ENCODE data around the gene XYLT1.

XYLT1 gene

GRCh38 chr16:17304491-17305119 is 166.2 kb downstream of the XYLT1 start:
- H3K4me1 ChIP-seq, result peaks cover 53 to 97% (median 87%) of the 10 kb centered on the region in 10 experiments
- TF ChIP-seq Cebpa-rat (IDR thresholded peaks at IDR 0.05), result no peak
- peaks cover 0 to 8% (median 0%) of the 10 kb centered on the region in 11 experiments; a peak in 3 of 22 replicates for H3K36me3 ChIP-seq
- H3K9me3 ChIP-seq (replicated peaks in 1 of 11), result no peaks in the 10 kb centered on the region
- H3K27me3 ChIP-seq, result no peaks in the 10 kb centered on the region
- H4K20me1 ChIP-seq, result no peaks in the 10 kb centered on the region; a peak in 2 of 22 replicates
- H3K27ac ChIP-seq, result peak overlapping the region in 9 of 11 experiments; percentile 67 to 98 (median 94); a peak in 17 of 22 replicates
- H3K4me2 ChIP-seq, result peak overlapping the region; percentile 45 to 90 (median 86)
- peak overlapping the region in 8 of 11 experiments; percentile 75 to 86 (median 79); a peak in 16 of 22 replicates for H3K9ac ChIP-seq
- H3K4me3 ChIP-seq, result no peak overlapping the region

GRCh38 chr16:17304106-17304490 is 166.7 kb downstream of the XYLT1 start:
- H3K27me3 ChIP-seq, result no peaks in the 10 kb centered on the region
- no peaks in the 10 kb centered on the region; a peak in 2 of 22 replicates for H4K20me1 ChIP-seq
- no peak overlapping the region for H3K4me3 ChIP-seq
- no peaks in the 10 kb centered on the region for H3K9me3 ChIP-seq (replicated peaks in 1 of 11)
- no peak for TF ChIP-seq Cebpa-rat (IDR thresholded peaks at IDR 0.05)
- H3K9ac ChIP-seq, result peak overlapping the region in 8 of 11 experiments; percentile 75 to 86 (median 79); a peak in 16 of 22 replicates
- peak overlapping the region; percentile 45 to 90 (median 86); a peak in 21 of 22 replicates for H3K4me2 ChIP-seq
- H3K4me1 ChIP-seq, result peaks cover 53 to 97% (median 92%) of the 10 kb centered on the region in 10 experiments
- peaks cover 0 to 8% (median 0%) of the 10 kb centered on the region in 11 experiments; a peak in 2 of 22 replicates for H3K36me3 ChIP-seq
- H3K27ac ChIP-seq, result peak overlapping the region in 9 of 11 experiments; percentile 67 to 98 (median 94); a peak in 17 of 22 replicates

GRCh38 chr16:17303101-17303500 is 167.7 kb downstream of the XYLT1 start:
- Histone ChIP-seq H3K9ac (peak overlapping the region in 9 of 11 experiments; percentile 10 to 86 (median 79); a peak in 17 of 22 replicates), H3K4me2 (peak overlapping the region; percentile 76 to 90 (median 88)), H3K4me1 (peaks cover 53 to 98% (median 92%) of the 10 kb centered on the region in 10 experiments), H3K4me3 (peak overlapping the region in 8 of 10 experiments; percentile 8 to 53 (median 16); a peak in 8 of 20 replicates), H4K20me1 (no peaks in the 10 kb centered on the region; a peak in 1 of 22 replicates), H3K36me3 (peaks cover 0 to 12% (median 6%) of the 10 kb centered on the region in 11 experiments; a peak in 8 of 22 replicates), H3K27me3 (no peaks in the 10 kb centered on the region), H3K9me3 (replicated peaks in 1 of 11) (no peaks in the 10 kb centered on the region), H3K27ac (peak overlapping the region in 10 of 11 experiments; percentile 46 to 98 (median 94); a peak in 19 of 22 replicates)
- TF ChIP-seq Cebpa-rat (IDR thresholded peaks at IDR 0.05), result no peak

GRCh38 chr16:17302620-17303019 is 168.1 kb downstream of the XYLT1 start:
- TF ChIP-seq Cebpa-rat (IDR thresholded peaks at IDR 0.05), result peak in 9 of 11 experiments; percentile 43 to 90 (median 79); a peak in 16 of 22 replicates
- Histone ChIP-seq H3K4me2 (peak overlapping the region; percentile 76 to 90 (median 88)), H3K4me1 (peaks cover 53 to 98% (median 88%) of the 10 kb centered on the region in 10 experiments), H3K36me3 (peaks cover 0 to 14% (median 6%) of the 10 kb centered on the region in 11 experiments; a peak in 8 of 22 replicates), H3K27ac (peak overlapping the region in 10 of 11 experiments; percentile 46 to 98 (median 94); a peak in 19 of 22 replicates), H3K4me3 (peak overlapping the region in 7 of 10 experiments; percentile 8 to 53 (median 16); a peak in 6 of 20 replicates), H3K27me3 (no peaks in the 10 kb centered on the region), H4K20me1 (no peaks in the 10 kb centered on the region; a peak in 1 of 22 replicates), H3K9me3 (replicated peaks in 1 of 11) (no peaks in the 10 kb centered on the region), H3K9ac (peak overlapping the region in 9 of 11 experiments; percentile 10 to 86 (median 79); a peak in 17 of 22 replicates)

- no peaks in the 10 kb centered on the region for H3K9me3 ChIP-seq (replicated peaks in 1 of 11)
- H3K4me2 ChIP-seq, result peak overlapping the region; percentile 76 to 90 (median 88)
- peak overlapping the region in 10 of 11 experiments; percentile 46 to 98 (median 94); a peak in 19 of 22 replicates for H3K27ac ChIP-seq
- H4K20me1 ChIP-seq, result no peaks in the 10 kb centered on the region; a peak in 1 of 22 replicates
- TF ChIP-seq Cebpa-rat (IDR thresholded peaks at IDR 0.05), result no peak
- H3K36me3 ChIP-seq, result peaks cover 0 to 13% (median 4%) of the 10 kb centered on the region in 11 experiments; a peak in 8 of 22 replicates
- no peaks in the 10 kb centered on the region for H3K27me3 ChIP-seq
- peaks cover 53 to 98% (median 88%) of the 10 kb centered on the region in 10 experiments for H3K4me1 ChIP-seq
- peak overlapping the region in 9 of 11 experiments; percentile 10 to 86 (median 79); a peak in 17 of 22 replicates for H3K9ac ChIP-seq
- H3K4me3 ChIP-seq, result peak overlapping the region in 6 of 10 experiments; percentile 11 to 53 (median 26); a peak in 7 of 20 replicates
Observed at GRCh38 chr16:17302214-17302613, 168.5 kb downstream of the XYLT1 start.

- no peaks in the 10 kb centered on the region for H3K9me3 ChIP-seq (replicated peaks in 1 of 11)
- H3K27ac ChIP-seq, result peak overlapping the region in 10 of 11 experiments; percentile 46 to 98 (median 94); a peak in 19 of 22 replicates
- peak in 3 of 11 experiments; percentile 19 to 67 (median 37); a peak in 4 of 22 replicates for TF ChIP-seq Cebpa-rat (IDR thresholded peaks at IDR 0.05)
- peaks cover 53 to 98% (median 89%) of the 10 kb centered on the region in 10 experiments for H3K4me1 ChIP-seq
- H3K4me3 ChIP-seq, result peak overlapping the region in 2 of 10 experiments; percentile 36 to 38; a peak in 4 of 20 replicates
- peak overlapping the region; percentile 76 to 90 (median 88) for H3K4me2 ChIP-seq
- peaks cover 0 to 9% (median 4%) of the 10 kb centered on the region in 11 experiments; a peak in 8 of 22 replicates for H3K36me3 ChIP-seq
- peak overlapping the region in 9 of 11 experiments; percentile 10 to 86 (median 79); a peak in 17 of 22 replicates for H3K9ac ChIP-seq
- H4K20me1 ChIP-seq, result no peaks in the 10 kb centered on the region; a peak in 2 of 22 replicates
- H3K27me3 ChIP-seq, result no peaks in the 10 kb centered on the region
Observed at GRCh38 chr16:17301593-17302135, 169.1 kb downstream of the XYLT1 start.

- H4K20me1 ChIP-seq, result no peaks in the 10 kb centered on the region; a peak in 2 of 22 replicates
- TF ChIP-seq Cebpa-rat (IDR thresholded peaks at IDR 0.05), result peak in 6 of 11 experiments; percentile 11 to 62 (median 55); a peak in 9 of 22 replicates
- H3K36me3 ChIP-seq, result peaks cover 0 to 9% (median 4%) of the 10 kb centered on the region in 11 experiments; a peak in 8 of 22 replicates
- peak overlapping the region in 9 of 11 experiments; percentile 10 to 86 (median 79); a peak in 17 of 22 replicates for H3K9ac ChIP-seq
- H3K27ac ChIP-seq, result peak overlapping the region in 9 of 11 experiments; percentile 67 to 98 (median 94); a peak in 18 of 22 replicates
- H3K9me3 ChIP-seq (replicated peaks in 1 of 11), result no peaks in the 10 kb centered on the region
- H3K4me2 ChIP-seq, result peak overlapping the region; percentile 76 to 90 (median 88); a peak in 21 of 22 replicates
- H3K4me1 ChIP-seq, result peaks cover 53 to 98% (median 89%) of the 10 kb centered on the region in 10 experiments
- no peaks in the 10 kb centered on the region for H3K27me3 ChIP-seq
- peak overlapping the region in 3 of 10 experiments; percentile 17 to 38 (median 21); a peak in 2 of 20 replicates for H3K4me3 ChIP-seq
Observed at GRCh38 chr16:17301184-17301583, 169.6 kb downstream of the XYLT1 start.

- peaks cover 0 to 11% (median 4%) of the 10 kb centered on the region in 11 experiments; a peak in 8 of 22 replicates for H3K36me3 ChIP-seq
- peak overlapping the region in 9 of 11 experiments; percentile 16 to 98 (median 94); a peak in 17 of 22 replicates for H3K27ac ChIP-seq
- H3K4me3 ChIP-seq, result no peak overlapping the region
- peaks cover 0 to 10% (median 0%) of the 10 kb centered on the region in 11 experiments; a peak in 2 of 22 replicates for H4K20me1 ChIP-seq
- TF ChIP-seq Cebpa-rat (IDR thresholded peaks at IDR 0.05), result no peak
- H3K4me2 ChIP-seq, result peak overlapping the region in 9 of 11 experiments; percentile 76 to 90 (median 86); a peak in 19 of 22 replicates
- peak overlapping the region in 8 of 11 experiments; percentile 2 to 86 (median 79); a peak in 13 of 22 replicates for H3K9ac ChIP-seq
- no peaks in the 10 kb centered on the region for H3K27me3 ChIP-seq
- no peaks in the 10 kb centered on the region for H3K9me3 ChIP-seq (replicated peaks in 1 of 11)
- H3K4me1 ChIP-seq, result peaks cover 42 to 98% (median 89%) of the 10 kb centered on the region in 10 experiments
Observed at GRCh38 chr16:17299790-17300189, 171.0 kb downstream of the XYLT1 start.
